Stomach (tissue), 4 donors: ENCODE measurements around the gene TPST1.

Source experiments
- CTCF ChIP-seq, 7 experiments: fragments of 450-650 bp in 4 of 7; fragments of 200-600 bp in 3 of 7; sonication (generic) in 3 of 7; IDR thresholded peaks; one replicate each; pipeline ENCODE4 v1.5.1; 2016 to 2019; ENCODE audit warnings: antibody characterized with exemption in 7 of 7, control low read depth in 2 of 7, mild to moderate bottlenecking in 1 of 7
- POLR2AphosphoS5 ChIP-seq, 3 donors: sonication (generic); formaldehyde crosslinking; IDR thresholded peaks; one replicate each; pipeline ENCODE4 v1.6.1; 2016; ENCODE audit warnings: antibody characterized with exemption in 3 of 3

DNA sequence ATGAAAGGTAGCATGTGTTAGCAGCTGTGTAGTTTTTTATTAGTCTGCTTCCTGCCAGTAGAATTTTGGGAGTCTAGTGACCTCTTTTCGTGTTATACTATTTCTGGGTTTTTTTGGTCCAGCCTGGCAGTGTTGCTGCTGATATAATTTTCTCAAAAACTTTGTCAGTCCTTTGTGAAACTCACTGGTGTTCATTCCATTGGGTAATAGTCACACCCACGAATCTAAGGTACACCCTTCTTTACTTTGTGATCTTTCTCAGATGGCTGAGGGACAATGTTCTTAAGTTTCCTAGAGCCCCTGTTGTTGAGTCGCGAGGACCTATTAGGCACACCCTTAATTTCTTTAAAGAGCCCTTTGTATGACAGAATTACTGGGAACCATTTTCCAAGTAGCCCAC lies 52.3 kb downstream of the TPST1 start:
- TF ChIP-seq CTCF (IDR thresholded peaks at IDR 0.05), result no peak
- no peak for TF ChIP-seq POLR2AphosphoS5 (IDR thresholded peaks at IDR 0.05)
